Smooth muscle cell (in vitro differentiated cells): ENCODE data around the gene PACSIN1. TPM values are rescaled to one million over a fixed set of nuclear protein-coding genes. Genes with fewer than 3 reads are reported as not detected.

ENCODE experiments used
- DNase-seq: peaks from one replicate; lab custom pipeline; 2025; ENCODE audit not compliant: unreplicated experiment; lab: John Stamatoyannopoulos, UW
- H2AFZ ChIP-seq: fragments of 200-600 bp; sonication (generic); 2 replicates; pipeline ENCODE4 v1.6.0; 2016; ENCODE audit warnings: antibody characterized with exemption, low read depth, mild to moderate bottlenecking
- H3F3A ChIP-seq: fragments of 200-600 bp; sonication (generic); 2 replicates; pipeline ENCODE4 v1.6.0; 2017; ENCODE audit warnings: antibody characterized with exemption, low read depth
- H3K27ac ChIP-seq: fragments of 200-600 bp; sonication (generic); 2 replicates; pipeline ENCODE4 v1.5.1; 2016; ENCODE audit warnings: low read depth, mild to moderate bottlenecking
- H3K27me3 ChIP-seq: fragments of 200-600 bp; sonication (generic); 2 replicates; pipeline ENCODE4 v1.6.1; 2016; ENCODE audit warnings: low read depth, mild to moderate bottlenecking
- H3K36me3 ChIP-seq: fragments of 200-600 bp; sonication (generic); 2 replicates; pipeline ENCODE4 v1.5.1; 2016; ENCODE audit warnings: low read depth
- H3K4me1 ChIP-seq: fragments of 200-600 bp; sonication (generic); 2 replicates; pipeline ENCODE4 v1.5.1; 2016; ENCODE audit warnings: low read depth
- H3K4me2 ChIP-seq: fragments of 200-600 bp; sonication (generic); 2 replicates; pipeline ENCODE4 v1.6.0; 2016; ENCODE audit warnings: mild to moderate bottlenecking
- H3K4me3 ChIP-seq: fragments of 200-600 bp; sonication (generic); 2 replicates; pipeline ENCODE4 v1.5.1; 2016; ENCODE audit warnings: mild to moderate bottlenecking
- H3K79me2 ChIP-seq: fragments of 200-600 bp; sonication (generic); 2 replicates; pipeline ENCODE4 v1.6.0; 2016; ENCODE audit warnings: low read depth, mild to moderate bottlenecking
- H3K9ac ChIP-seq: fragments of 200-600 bp; sonication (generic); 2 replicates; pipeline ENCODE4 v1.6.0; 2016; ENCODE audit warnings: low read depth
- H3K9me3 ChIP-seq: fragments of 200-600 bp; sonication (generic); replicated peaks from 2 replicates; pipeline ENCODE4 v1.5.1; 2016; ENCODE audit warnings: low read depth
- H4K20me1 ChIP-seq: fragments of 200-600 bp; sonication (generic); 2 replicates; pipeline ENCODE4 v1.6.0; 2016; ENCODE audit warnings: low read depth
- CTCF ChIP-seq: fragments of 200-600 bp; sonication (generic); IDR thresholded peaks from 2 replicates; pipeline ENCODE4 v1.5.1; 2017; ENCODE audit warnings: borderline replicate concordance, mild to moderate bottlenecking, antibody characterized with exemption; ENCODE audit not compliant: insufficient read depth, poor library complexity, severe bottlenecking
- WGBS: methylation state at CpG from one replicate; pipeline ENCODE4 v1.1.7; 2016; ENCODE audit warnings: low lambda C conversion rate; 5-methylcytosine and 5-hydroxymethylcytosine counted together
- polyA plus RNA-seq: library from polyadenylated mRNA; unstranded; fragments of >200 nt; fragmentation: Nextera tagmentation; extraction: Ambion mirVana; gene quantifications from 2 replicates; pipeline ENCODE4 v1.2.1, GENCODE V29; 2016
- total RNA-seq: library from RNA; depleted of rRNA; stranded (reverse); fragments of >200 nt; gene quantifications from 2 replicates; pipeline ENCODE4 v1.2.3, GENCODE V29; 2014

PACSIN1 gene
- total and polyA plus RNA-seq, 2 experiments from 2014 or later: not detected

GRCh38 chr6:34554291-34555006 lies 88.6 kb downstream of the PACSIN1 start:
- Histone ChIP-seq H3K36me3 (no peaks in the 10 kb centered on the region), H4K20me1 (no peaks in the 10 kb centered on the region), H2AFZ (no peak overlapping the region), H3K27ac (no peak overlapping the region), H3K9ac (no peak overlapping the region), H3K79me2 (no peaks in the 10 kb centered on the region), H3K4me3 (no peak overlapping the region), H3K4me2 (no peak overlapping the region), H3K27me3 (no peaks in the 10 kb centered on the region), H3F3A (no peaks in the 10 kb centered on the region), H3K4me1 (no peaks in the 10 kb centered on the region), H3K9me3 (no peaks in the 10 kb centered on the region)
- no peak for DNase-seq
- WGBS: 76% methylated on average over 15 of the region's 15 CpGs
- no peak for TF ChIP-seq CTCF

- Histone ChIP-seq H3K36me3 (no peaks in the 10 kb centered on the region), H3K27me3 (no peaks in the 10 kb centered on the region), H3K4me2 (no peak overlapping the region), H3K4me1 (no peaks in the 10 kb centered on the region), H3K79me2 (no peaks in the 10 kb centered on the region), H2AFZ (no peak overlapping the region), H3K4me3 (no peak overlapping the region), H3F3A (no peaks in the 10 kb centered on the region), H3K27ac (no peak overlapping the region), H4K20me1 (no peaks in the 10 kb centered on the region), H3K9me3 (no peaks in the 10 kb centered on the region), H3K9ac (no peak overlapping the region)
- DNase-seq: no peak
- 98% methylated on average over 11 of the region's 11 CpGs for WGBS
- no peak for TF ChIP-seq CTCF
Measured at GRCh38 chr6:34555007-34555322, 89.1 kb downstream of the PACSIN1 start.

GRCh38 chr6:34555328-34555727 lies 89.5 kb downstream of the PACSIN1 start:
- Histone ChIP-seq H3K36me3 (no peaks in the 10 kb centered on the region), H3K4me2 (no peak overlapping the region), H2AFZ (no peak overlapping the region), H3K4me1 (no peaks in the 10 kb centered on the region), H4K20me1 (no peaks in the 10 kb centered on the region), H3K79me2 (no peaks in the 10 kb centered on the region), H3F3A (no peaks in the 10 kb centered on the region), H3K27me3 (no peaks in the 10 kb centered on the region), H3K9me3 (no peaks in the 10 kb centered on the region), H3K9ac (no peak overlapping the region), H3K27ac (no peak overlapping the region), H3K4me3 (no peak overlapping the region)
- TF ChIP-seq CTCF: no peak
- no peak for DNase-seq
- 86% methylated on average over 8 of the region's 8 CpGs for WGBS

- no peaks in the 10 kb centered on the region for H3F3A ChIP-seq
- WGBS: 85% methylated on average over 6 of the region's 6 CpGs
- H3K4me2 ChIP-seq: no peak within 1 kb of the TSS
- no peak for TF ChIP-seq CTCF
- no peaks in the 10 kb centered on the region for H4K20me1 ChIP-seq
- no peak within 1 kb of the TSS for H2AFZ ChIP-seq
- H3K27me3 ChIP-seq: no peaks in the 10 kb centered on the region
- no peak within 1 kb of the TSS for H3K4me3 ChIP-seq
- H3K4me1 ChIP-seq: no peaks in the 10 kb centered on the region
- no peaks in the 10 kb centered on the region for H3K79me2 ChIP-seq
- no peaks in the 10 kb centered on the region for H3K36me3 ChIP-seq
- H3K27ac ChIP-seq: no peak within 1 kb of the TSS
- no peak for DNase-seq
- no peaks in the 10 kb centered on the region for H3K9me3 ChIP-seq
- no peak within 1 kb of the TSS for H3K9ac ChIP-seq
Measured at GRCh38 chr6:34556031-34556471, 90.2 kb downstream of the PACSIN1 start, which contains the start of gene SPDEF. TSS of gene SPDEF (minus strand) at chr6:34556329. CDS start at chr6:34544455, 11,874 bp downstream.
